A673 (cell line): ENCODE results near the gene NELFE. TPM values are rescaled to one million over a fixed set of nuclear protein-coding genes. Genes with fewer than 3 reads are reported as not detected.
"Not testable (repeated sequence)": the region's sequence is repeated elsewhere in the genome, so short reads cannot be mapped to it uniquely, and the experiment has no call there.

ENCODE experiments used
- BruUV-seq: library from RNA; stranded (reverse); fragments of 400-500 nt; replicated peaks from 2 replicates; lab custom pipeline; 2021; lab: Mats Ljungman, UMichigan
- CTCF ChIA-PET: fragments of 300-600 bp; sonication (Branson Sonifier 250); formaldehyde crosslinking; loops from one replicate; lab custom pipeline; 2022; ENCODE audit warnings: antibody characterized with exemption; lab: Charles Lee
- POLR2A ChIA-PET: fragments of 300-600 bp; sonication (Branson Sonifier 250); formaldehyde crosslinking; loops from one replicate; lab custom pipeline; 2022; ENCODE audit warnings: antibody characterized with exemption; ENCODE audit not compliant: low non-redundant PET; lab: Charles Lee
- DNase-seq: peaks from one replicate; pipeline ENCODE4 v3.0.0-alpha.2; 2015; ENCODE audit warnings: low spot score
- H3K27ac ChIP-seq: fragments of 200-600 bp; sonication (generic); 2 replicates; pipeline ENCODE4 v1.5.1; 2016; ENCODE audit warnings: mixed run types, low read depth, mild to moderate bottlenecking, mixed read lengths, antibody characterized with exemption, low read length; ENCODE audit not compliant: poor library complexity, severe bottlenecking
- H3K27me3 ChIP-seq: fragments of 200-600 bp; sonication (generic); replicated peaks from 2 replicates; pipeline ENCODE4 v1.6.1; 2017; ENCODE audit warnings: mixed run types, low read depth, mild to moderate bottlenecking, mixed read lengths, antibody characterized with exemption, low read length; ENCODE audit not compliant: insufficient read depth, poor library complexity
- H3K36me3 ChIP-seq: fragments of 200-600 bp; sonication (generic); 2 replicates; pipeline ENCODE4 v1.6.1; 2016; ENCODE audit warnings: mixed run types, mild to moderate bottlenecking, mixed read lengths, antibody characterized with exemption, low read length; ENCODE audit not compliant: insufficient read depth, poor library complexity, severe bottlenecking
- H3K4me1 ChIP-seq: fragments of 200-600 bp; sonication (generic); 2 replicates; pipeline ENCODE4 v1.6.1; 2017; ENCODE audit warnings: mixed run types, mild to moderate bottlenecking, mixed read lengths, antibody characterized with exemption, low read length; ENCODE audit not compliant: insufficient read depth, poor library complexity, severe bottlenecking
- H3K4me3 ChIP-seq: fragments of 200-600 bp; sonication (generic); 2 replicates; pipeline ENCODE4 v1.5.1; 2016; ENCODE audit warnings: low read depth, mixed run types, mild to moderate bottlenecking, mixed read lengths, low read length; ENCODE audit not compliant: poor library complexity, severe bottlenecking
- H3K9me3 ChIP-seq: fragments of 200-600 bp; sonication (generic); 2 replicates; pipeline ENCODE4 v1.6.1; 2016; ENCODE audit warnings: mixed run types, low read depth, mild to moderate bottlenecking, mixed read lengths, antibody characterized with exemption, low read length; ENCODE audit not compliant: poor library complexity, severe bottlenecking
- EZH2 ChIP-seq: fragments of 200-600 bp; sonication (generic); IDR thresholded peaks from 2 replicates; pipeline ENCODE4 v1.6.1; 2017; ENCODE audit warnings: borderline replicate concordance, low read depth, mild to moderate bottlenecking, mixed read lengths, antibody characterized with exemption, low read length; ENCODE audit not compliant: poor library complexity, severe bottlenecking
- intact Hi-C: fragments of 100-400 bp; cut with micrococcal nuclease; formaldehyde crosslinking; loops from one replicate; pipeline ENCODE4 v1.10.0; 2022; ENCODE audit not compliant: unreplicated experiment
- total RNA-seq: library from RNA; stranded (reverse); gene quantifications from 2 replicates; pipeline ENCODE4 v1.2.3, GENCODE V29; 2021
- TF ChIP-seq, protein P1 (sequence below): fragments of 300-800, 200-600 bp; sonication (generic); conservative IDR thresholded peaks from 2 replicates; pipeline ENCODE4 v1.5.1; 2017; ENCODE audit warnings: low read depth, mild to moderate bottlenecking, antibody characterized with exemption, low read length, moderate library complexity, mixed read lengths

Gene NELFE
- total RNA-seq, 1 experiment from 2014 or later = 94.3 TPM

DNA sequence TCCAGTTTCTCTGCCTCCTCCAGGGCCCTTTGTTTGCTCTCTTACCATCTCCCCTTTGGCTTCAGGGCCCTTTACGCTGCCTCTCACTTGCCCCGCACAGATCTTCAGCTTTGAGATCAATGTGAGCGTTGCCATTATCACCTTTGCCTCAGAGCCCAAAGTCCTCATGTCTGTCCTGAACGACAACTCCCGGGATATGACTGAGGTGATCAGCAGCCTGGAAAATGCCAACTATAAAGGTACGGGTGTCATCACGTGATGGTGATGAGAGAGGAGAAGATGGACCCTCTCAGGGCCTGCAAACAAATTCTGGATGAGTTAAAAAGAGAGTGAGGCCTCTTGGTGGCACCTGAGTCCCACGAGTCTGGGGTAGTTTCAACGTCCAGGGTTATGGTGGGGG, 22.9 kb downstream of the NELFE start:
- no TSS peak for BruUV-seq
- no peak for TF ChIP-seq EZH2
- TF ChIP-seq, protein P1, sequence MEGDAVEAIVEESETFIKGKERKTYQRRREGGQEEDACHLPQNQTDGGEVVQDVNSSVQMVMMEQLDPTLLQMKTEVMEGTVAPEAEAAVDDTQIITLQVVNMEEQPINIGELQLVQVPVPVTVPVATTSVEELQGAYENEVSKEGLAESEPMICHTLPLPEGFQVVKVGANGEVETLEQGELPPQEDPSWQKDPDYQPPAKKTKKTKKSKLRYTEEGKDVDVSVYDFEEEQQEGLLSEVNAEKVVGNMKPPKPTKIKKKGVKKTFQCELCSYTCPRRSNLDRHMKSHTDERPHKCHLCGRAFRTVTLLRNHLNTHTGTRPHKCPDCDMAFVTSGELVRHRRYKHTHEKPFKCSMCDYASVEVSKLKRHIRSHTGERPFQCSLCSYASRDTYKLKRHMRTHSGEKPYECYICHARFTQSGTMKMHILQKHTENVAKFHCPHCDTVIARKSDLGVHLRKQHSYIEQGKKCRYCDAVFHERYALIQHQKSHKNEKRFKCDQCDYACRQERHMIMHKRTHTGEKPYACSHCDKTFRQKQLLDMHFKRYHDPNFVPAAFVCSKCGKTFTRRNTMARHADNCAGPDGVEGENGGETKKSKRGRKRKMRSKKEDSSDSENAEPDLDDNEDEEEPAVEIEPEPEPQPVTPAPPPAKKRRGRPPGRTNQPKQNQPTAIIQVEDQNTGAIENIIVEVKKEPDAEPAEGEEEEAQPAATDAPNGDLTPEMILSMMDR = no peak
- intact Hi-C loops = no loop called here
- CTCF ChIA-PET = interaction anchor here (0.6 kb wide), 1 partner anchor 310 kb away, joined by 3 read pairs; no protein-coding TSS in a partner anchor
- no peaks in the 10 kb centered on the region for H3K27me3 ChIP-seq
- no peak overlapping the region for H3K27ac ChIP-seq
- DNase-seq = no peak
- H3K9me3 ChIP-seq = no peaks in the 10 kb centered on the region
- H3K4me3 ChIP-seq = no peak overlapping the region
- POLR2A ChIA-PET = no interaction called here
- H3K36me3 ChIP-seq = no peaks in the 10 kb centered on the region
- H3K4me1 ChIP-seq = no peaks in the 10 kb centered on the region

DNA sequence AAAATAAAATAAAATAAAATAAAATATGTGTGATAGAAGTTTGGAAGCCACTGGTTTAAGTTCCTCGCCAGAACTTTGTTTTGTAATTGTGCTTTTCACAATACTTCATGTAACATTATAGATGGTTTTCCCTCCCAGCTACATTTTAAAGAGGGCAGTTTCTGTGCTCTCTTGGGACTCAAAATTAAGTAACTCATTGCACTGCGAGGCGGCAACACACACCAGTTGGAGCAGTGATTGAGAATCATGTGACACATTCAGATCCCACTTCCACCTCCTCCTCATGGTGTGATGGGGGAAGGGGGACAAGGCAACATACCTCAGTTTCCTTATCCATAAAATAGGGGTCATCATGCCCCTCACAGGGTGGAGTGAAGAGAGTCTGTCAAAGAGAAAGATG, 23.8 kb downstream of the NELFE start:
- CTCF ChIA-PET = no interaction called here
- no peaks in the 10 kb centered on the region for H3K9me3 ChIP-seq
- H3K27me3 ChIP-seq = no peaks in the 10 kb centered on the region
- no peak for TF ChIP-seq EZH2
- TF ChIP-seq, protein P1 = no peak
- BruUV-seq = no TSS peak
- no peaks in the 10 kb centered on the region for H3K4me1 ChIP-seq
- intact Hi-C loops = no loop called here
- no peaks in the 10 kb centered on the region for H3K36me3 ChIP-seq
- POLR2A ChIA-PET = no interaction called here
- DNase-seq = no peak
- H3K27ac ChIP-seq = no peak overlapping the region
- no peak overlapping the region for H3K4me3 ChIP-seq

DNA sequence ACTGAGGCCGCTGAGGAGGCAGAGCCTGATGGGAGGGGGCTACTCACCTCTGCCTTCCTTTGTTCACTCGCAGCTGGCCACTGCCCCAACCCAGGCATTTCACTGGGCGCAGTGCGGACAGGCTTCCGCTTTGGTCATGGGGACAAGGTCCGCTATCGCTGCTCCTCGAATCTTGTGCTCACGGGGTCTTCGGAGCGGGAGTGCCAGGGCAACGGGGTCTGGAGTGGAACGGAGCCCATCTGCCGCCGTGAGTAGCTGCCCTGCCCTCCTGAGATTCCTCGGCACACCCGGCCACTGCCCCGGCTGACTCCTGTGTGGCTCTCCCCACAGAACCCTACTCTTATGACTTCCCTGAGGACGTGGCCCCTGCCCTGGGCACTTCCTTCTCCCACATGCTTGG, 25.2 kb downstream of the NELFE start:
- H3K36me3 ChIP-seq = no peaks in the 10 kb centered on the region
- no peaks in the 10 kb centered on the region for H3K27me3 ChIP-seq
- BruUV-seq = no TSS peak
- H3K4me1 ChIP-seq = no peaks in the 10 kb centered on the region
- no peak for TF ChIP-seq EZH2
- TF ChIP-seq, protein P1 = no peak
- DNase-seq = no peak
- CTCF ChIA-PET = no interaction called here
- no peak overlapping the region for H3K27ac ChIP-seq
- no peaks in the 10 kb centered on the region for H3K9me3 ChIP-seq
- intact Hi-C loops = no loop called here
- POLR2A ChIA-PET = no interaction called here
- no peak overlapping the region for H3K4me3 ChIP-seq

DNA sequence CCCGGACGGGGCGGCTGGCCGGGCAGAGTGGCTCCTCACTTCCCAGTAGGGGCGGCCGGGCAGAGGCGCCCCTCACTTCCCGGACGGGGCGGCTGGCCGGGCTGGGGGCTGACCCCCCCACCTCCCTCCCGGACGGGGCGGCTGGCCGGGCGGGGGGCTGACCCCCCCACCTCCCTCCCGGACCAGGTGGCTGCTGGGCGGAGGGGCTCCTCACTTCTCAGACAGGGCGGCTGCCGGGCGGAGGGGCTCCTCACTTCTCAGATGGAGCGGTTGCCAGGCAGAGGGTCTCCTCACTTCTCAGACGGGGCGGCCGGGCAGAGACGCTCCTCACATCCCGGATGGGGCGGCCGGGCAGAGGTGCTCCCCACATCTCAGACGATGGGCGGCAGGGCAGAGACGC, 26.6 kb downstream of the NELFE start:
- DNase-seq, H3K4me1 ChIP-seq, CTCF ChIA-PET, H3K36me3 ChIP-seq, POLR2A ChIA-PET, H3K4me3 ChIP-seq, H3K27ac ChIP-seq, H3K27me3 ChIP-seq, H3K9me3 ChIP-seq, intact Hi-C loops, BruUV-seq: not testable (repeated sequence)
